OCI-LY7 (cell line): Measurements from ENCODE around the gene C9orf72. TPM values are rescaled to one million over a fixed set of nuclear protein-coding genes. Genes with fewer than 3 reads are reported as not detected.

Experiments used
- BruUV-seq: library from RNA; stranded (reverse); fragments of 400-500 nt; replicated peaks from 2 replicates; lab custom pipeline; 2021; lab: Mats Ljungman, UMichigan
- CTCF ChIA-PET: fragments of 300-600 bp; sonication (Branson Sonifier 250); formaldehyde crosslinking; loops from one replicate; lab custom pipeline; 2022; ENCODE audit warnings: antibody characterized with exemption; ENCODE audit not compliant: unreplicated experiment; lab: Charles Lee
- POLR2A ChIA-PET: fragments of 300-600 bp; sonication (Branson Sonifier 250); formaldehyde crosslinking; loops from one replicate; lab custom pipeline; 2022; ENCODE audit warnings: antibody characterized with exemption; lab: Charles Lee
- DNase-seq: peaks from one replicate; pipeline ENCODE4 v3.0.0-alpha.2; 2015; ENCODE audit warnings: low spot score
- H2AFZ ChIP-seq: fragments of 200-600 bp; sonication (generic), shearing (Covaris generic); 2 replicates; pipeline ENCODE4 v1.6.1; 2014; ENCODE audit warnings: mild to moderate bottlenecking, antibody characterized with exemption, low read length, moderate library complexity
- H3K27ac ChIP-seq: fragments of 200-600 bp; sonication (generic); 2 replicates; pipeline ENCODE4 v1.5.1; 2014; ENCODE audit warnings: mixed run types, low read depth, mild to moderate bottlenecking, moderate library complexity, low read length, inconsistent platforms; ENCODE audit not compliant: poor library complexity, severe bottlenecking
- H3K36me3 ChIP-seq: fragments of 200-600 bp; sonication (generic); 2 replicates; pipeline ENCODE4 v1.6.1; 2014; ENCODE audit warnings: mild to moderate bottlenecking, antibody characterized with exemption, low read length, moderate library complexity, mixed read lengths; ENCODE audit not compliant: insufficient read depth
- H3K4me1 ChIP-seq: fragments of 200-600 bp; sonication (generic); 2 replicates; pipeline ENCODE4 v1.5.1; 2014; ENCODE audit warnings: mild to moderate bottlenecking, low read length; ENCODE audit not compliant: insufficient read depth, poor library complexity, severe bottlenecking
- H3K4me2 ChIP-seq: fragments of 200-600 bp; sonication (generic); 2 replicates; pipeline ENCODE4 v1.6.1; 2014; ENCODE audit warnings: mild to moderate bottlenecking, low read length
- H3K4me3 ChIP-seq: fragments of 200-600 bp; sonication (generic); 2 replicates; pipeline ENCODE4 v1.5.1; 2014; ENCODE audit warnings: mild to moderate bottlenecking, low read depth, low read length; ENCODE audit not compliant: poor library complexity, severe bottlenecking
- H3K79me2 ChIP-seq: fragments of 200-600 bp; sonication (generic); 2 replicates; pipeline ENCODE4 v1.6.1; 2016; ENCODE audit warnings: low read depth, mild to moderate bottlenecking, low read length, moderate library complexity, mixed read lengths; ENCODE audit not compliant: insufficient read depth
- H3K9me2 ChIP-seq: fragments of 200-600 bp; sonication (generic); 2 replicates; pipeline ENCODE4 v1.6.1; 2016; ENCODE audit warnings: mild to moderate bottlenecking, low read length, mixed read lengths; ENCODE audit not compliant: insufficient read depth
- H3K9me3 ChIP-seq: fragments of 200-600 bp; sonication (generic); 2 replicates; pipeline ENCODE4 v1.6.1; 2014; ENCODE audit warnings: mild to moderate bottlenecking, mixed run types, low read length, mixed read lengths
- H4K20me1 ChIP-seq: fragments of 200-600 bp; sonication (generic); 2 replicates; pipeline ENCODE4 v1.6.1; 2014; ENCODE audit warnings: mild to moderate bottlenecking, antibody characterized with exemption, low read length, moderate library complexity, mixed read lengths; ENCODE audit not compliant: insufficient read depth
- EZH2phosphoT487 ChIP-seq: fragments of 200-600 bp; sonication (generic); IDR thresholded peaks from 2 replicates; pipeline ENCODE4 v1.6.1; 2018; ENCODE audit warnings: low read depth, borderline replicate concordance, mild to moderate bottlenecking, mixed run types, antibody characterized with exemption, low read length, moderate library complexity, mixed read lengths
- intact Hi-C: fragments of 100-400 bp; cut with micrococcal nuclease; formaldehyde crosslinking; loops from one replicate; pipeline ENCODE4 v1.10.0; 2022; ENCODE audit not compliant: unreplicated experiment
- total RNA-seq, 2 experiments: library from RNA; depleted of rRNA in 1 of 2; stranded (reverse); fragments of >200 nt in 1 of 2; shearing (Covaris generic) in 1 of 2; gene quantifications; 2 replicates each; pipeline ENCODE4 v1.2.3, GENCODE V29; 2014 to 2022
- TF ChIP-seq, protein P1 (sequence below): fragments of 200-600 bp; sonication (generic); conservative IDR thresholded peaks from 2 replicates; pipeline ENCODE4 v1.5.1; 2014; ENCODE audit warnings: mild to moderate bottlenecking, antibody characterized with exemption, low read length, moderate library complexity, mixed read lengths

The C9orf72 gene
- total RNA-seq, 2 experiments from 2014 or later = 12.3 to 16.4 TPM

DNA sequence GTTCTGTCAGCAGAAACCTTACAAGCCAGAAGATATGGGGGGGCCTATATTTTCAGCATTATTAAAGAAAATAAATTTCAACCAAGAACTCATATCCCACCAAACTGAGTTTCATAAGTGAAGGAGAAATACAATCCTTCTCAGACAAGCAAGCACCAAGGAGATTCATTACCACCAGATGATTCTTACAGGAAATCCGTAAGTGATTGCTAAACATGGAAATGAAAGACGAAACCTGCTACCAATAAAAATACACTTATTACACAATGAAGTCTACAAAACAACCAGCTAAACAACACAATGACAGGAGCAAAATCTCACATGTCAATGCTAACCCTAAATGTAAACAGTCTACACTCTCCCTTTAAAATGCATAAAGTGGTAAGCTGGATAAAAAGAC lies 17.8 kb upstream of the C9orf72 start:
- no TSS peak for BruUV-seq

DNA sequence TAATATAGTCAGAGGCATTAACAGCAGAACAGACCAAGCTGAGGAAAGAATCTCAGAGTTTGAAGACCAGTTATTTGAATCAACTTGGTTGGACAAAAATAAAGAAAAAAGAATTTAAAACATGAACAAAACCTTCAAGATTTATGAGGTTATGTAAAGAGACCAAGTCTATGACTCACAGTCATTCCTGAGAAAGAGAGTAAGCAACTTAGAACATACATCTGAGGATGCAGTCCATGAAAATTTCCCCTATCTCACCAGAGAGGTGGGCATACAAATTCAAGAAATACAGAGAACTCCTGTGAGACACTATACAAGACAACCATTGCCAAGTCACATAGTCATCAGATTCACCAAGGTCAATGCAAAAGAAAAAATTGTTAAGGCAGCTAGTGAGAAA lies 17.4 kb upstream of the C9orf72 start:
- TF ChIP-seq EZH2phosphoT487 = no peak
- TF ChIP-seq, protein P1, sequence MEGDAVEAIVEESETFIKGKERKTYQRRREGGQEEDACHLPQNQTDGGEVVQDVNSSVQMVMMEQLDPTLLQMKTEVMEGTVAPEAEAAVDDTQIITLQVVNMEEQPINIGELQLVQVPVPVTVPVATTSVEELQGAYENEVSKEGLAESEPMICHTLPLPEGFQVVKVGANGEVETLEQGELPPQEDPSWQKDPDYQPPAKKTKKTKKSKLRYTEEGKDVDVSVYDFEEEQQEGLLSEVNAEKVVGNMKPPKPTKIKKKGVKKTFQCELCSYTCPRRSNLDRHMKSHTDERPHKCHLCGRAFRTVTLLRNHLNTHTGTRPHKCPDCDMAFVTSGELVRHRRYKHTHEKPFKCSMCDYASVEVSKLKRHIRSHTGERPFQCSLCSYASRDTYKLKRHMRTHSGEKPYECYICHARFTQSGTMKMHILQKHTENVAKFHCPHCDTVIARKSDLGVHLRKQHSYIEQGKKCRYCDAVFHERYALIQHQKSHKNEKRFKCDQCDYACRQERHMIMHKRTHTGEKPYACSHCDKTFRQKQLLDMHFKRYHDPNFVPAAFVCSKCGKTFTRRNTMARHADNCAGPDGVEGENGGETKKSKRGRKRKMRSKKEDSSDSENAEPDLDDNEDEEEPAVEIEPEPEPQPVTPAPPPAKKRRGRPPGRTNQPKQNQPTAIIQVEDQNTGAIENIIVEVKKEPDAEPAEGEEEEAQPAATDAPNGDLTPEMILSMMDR = no peak
- intact Hi-C loops = no loop called here
- Histone ChIP-seq H2AFZ (no peak overlapping the region), H3K79me2 (no peaks in the 10 kb centered on the region), H3K4me3 (no peak overlapping the region), H3K9me3 (no peaks in the 10 kb centered on the region), H3K4me2 (no peak overlapping the region), H3K4me1 (peaks cover 8% of the 10 kb centered on the region), H3K9me2 (0 out of 2 replicates have a peak, but pooled peaks cover 6% of the 10 kb centered on the region), H3K27ac (no peak overlapping the region), H3K36me3 (no peaks in the 10 kb centered on the region), H4K20me1 (no peaks in the 10 kb centered on the region)
- BruUV-seq = no TSS peak
- no peak for DNase-seq
- CTCF ChIA-PET = no interaction called here
- POLR2A ChIA-PET = interaction anchor here (0.6 to 1.0 kb wide), 2 partner anchors 9 to 62 kb away, joined by 3 read pairs; no protein-coding TSS in a partner anchor

More for the DNA sequence above, 17.8 kb upstream of the C9orf72 start:
- Histone ChIP-seq H3K79me2 (no peaks in the 10 kb centered on the region), H4K20me1 (no peaks in the 10 kb centered on the region), H3K27ac (no peak overlapping the region), H3K9me3 (no peaks in the 10 kb centered on the region), H3K4me1 (peaks cover 8% of the 10 kb centered on the region), H3K9me2 (0 out of 2 replicates have a peak, but pooled peaks cover 6% of the 10 kb centered on the region), H3K4me3 (no peak overlapping the region), H3K4me2 (no peak overlapping the region), H2AFZ (no peak overlapping the region), H3K36me3 (no peaks in the 10 kb centered on the region)
- no peak for TF ChIP-seq EZH2phosphoT487
- TF ChIP-seq, protein P1 = no peak
- no peak for DNase-seq
- intact Hi-C loops = no loop called here
- POLR2A ChIA-PET = interaction anchor here (0.6 to 1.0 kb wide), 2 partner anchors 8 to 62 kb away, joined by 3 read pairs; no protein-coding TSS in a partner anchor
- CTCF ChIA-PET = no interaction called here

DNA sequence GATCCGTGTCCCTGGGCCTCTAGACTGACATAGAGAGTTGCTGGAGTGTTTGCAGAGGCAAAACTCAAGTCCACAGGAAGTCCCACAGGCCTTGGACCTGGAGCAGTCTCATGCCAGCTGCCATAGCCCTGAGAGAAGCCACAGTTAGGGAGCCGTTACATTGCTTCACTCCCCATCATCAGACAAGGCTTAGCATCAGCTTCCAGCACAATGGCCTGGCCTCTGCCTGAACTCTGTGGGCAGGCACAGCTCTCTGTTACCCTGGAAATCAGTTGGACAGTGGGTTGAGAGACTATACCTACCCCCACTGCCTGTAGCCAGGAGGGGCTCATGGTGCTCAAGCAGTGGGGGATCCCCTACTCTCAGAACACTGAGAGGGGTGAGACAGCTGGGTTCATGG lies 16.2 kb upstream of the C9orf72 start:
- CTCF ChIA-PET = no interaction called here
- no peaks in the 10 kb centered on the region for H4K20me1 ChIP-seq
- intact Hi-C loops = no loop called here

More for the DNA sequence above, 16.2 kb upstream of the C9orf72 start:
- BruUV-seq = no TSS peak
- no peak overlapping the region for H3K27ac ChIP-seq
- H3K9me2 ChIP-seq = 0 out of 2 replicates have a peak, but pooled peaks cover 6% of the 10 kb centered on the region
- H3K4me1 ChIP-seq = peaks cover 8% of the 10 kb centered on the region
- H3K79me2 ChIP-seq = no peaks in the 10 kb centered on the region
- H3K9me3 ChIP-seq = no peaks in the 10 kb centered on the region
- POLR2A ChIA-PET = no interaction called here
- DNase-seq = no peak
- no peak overlapping the region for H2AFZ ChIP-seq
- no peak overlapping the region for H3K4me3 ChIP-seq
- no peaks in the 10 kb centered on the region for H3K36me3 ChIP-seq
- H3K4me2 ChIP-seq = no peak overlapping the region
- TF ChIP-seq EZH2phosphoT487 = no peak
